HG03159 (cell line): Measurements from ENCODE around the gene ASPSCR1.

Experiments used
- ATAC-seq: cut with Tn5 transposase; IDR thresholded peaks from one replicate; pipeline ENCODE4 v1.9.1; 2021; ENCODE audit warnings: mild to moderate bottlenecking, moderate library complexity; ENCODE audit not compliant: unreplicated experiment

The ASPSCR1 gene

DNA sequence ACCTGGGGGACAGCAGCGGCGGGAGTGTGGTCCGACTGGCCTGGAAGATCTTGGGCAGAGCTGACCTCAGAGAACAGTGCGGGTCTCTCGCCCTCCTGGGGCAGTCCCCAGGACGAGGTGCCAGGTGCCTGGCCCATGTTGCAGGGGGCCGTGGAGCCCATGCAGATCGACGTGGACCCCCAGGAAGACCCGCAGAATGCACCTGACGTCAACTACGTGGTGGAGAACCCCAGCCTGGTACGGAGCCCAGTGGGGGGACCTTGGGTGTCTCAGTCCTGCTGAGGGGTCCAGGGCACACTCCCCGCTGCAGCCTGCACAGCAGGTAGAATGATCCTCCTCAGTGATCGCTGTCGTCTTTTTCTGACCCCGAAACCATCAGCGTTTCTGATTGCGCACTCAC lies 75.7 kb downstream of the ASPSCR1 start:
- no peak for ATAC-seq

DNA sequence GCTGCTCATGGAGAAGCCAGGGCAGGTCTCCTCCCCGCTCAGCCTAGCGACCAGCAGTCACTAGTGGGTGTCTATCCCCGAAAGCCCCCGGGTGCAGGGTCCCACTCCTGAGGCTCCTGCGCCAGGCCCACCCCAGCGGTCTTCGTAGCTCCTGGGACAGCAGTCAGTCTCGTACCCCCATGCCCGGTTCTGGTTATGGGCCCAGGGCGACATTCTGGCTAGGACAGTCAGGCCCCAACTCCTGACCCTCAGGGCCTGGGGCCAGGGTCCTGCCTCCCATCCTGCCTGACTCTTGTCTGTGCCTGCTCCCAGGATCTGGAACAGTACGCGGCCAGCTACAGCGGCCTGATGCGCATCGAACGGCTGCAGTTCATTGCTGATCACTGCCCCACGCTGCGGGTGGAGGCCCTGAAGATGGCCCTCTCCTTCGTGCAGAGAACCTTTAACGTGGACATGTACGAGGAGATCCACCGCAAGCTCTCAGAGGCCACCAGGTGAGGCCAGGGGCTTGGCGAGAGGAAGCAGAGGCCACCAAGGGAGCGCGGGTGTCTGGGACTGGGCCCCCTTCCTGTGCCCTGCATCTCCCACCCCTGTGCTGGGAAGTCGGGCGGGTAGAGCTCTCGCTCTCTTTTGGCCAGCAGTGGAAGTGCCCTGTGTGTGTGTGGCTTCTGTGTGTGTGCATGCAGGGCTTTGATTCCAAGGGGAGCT lies 76.3 kb downstream of the ASPSCR1 start:
- ATAC-seq = no peak

DNA sequence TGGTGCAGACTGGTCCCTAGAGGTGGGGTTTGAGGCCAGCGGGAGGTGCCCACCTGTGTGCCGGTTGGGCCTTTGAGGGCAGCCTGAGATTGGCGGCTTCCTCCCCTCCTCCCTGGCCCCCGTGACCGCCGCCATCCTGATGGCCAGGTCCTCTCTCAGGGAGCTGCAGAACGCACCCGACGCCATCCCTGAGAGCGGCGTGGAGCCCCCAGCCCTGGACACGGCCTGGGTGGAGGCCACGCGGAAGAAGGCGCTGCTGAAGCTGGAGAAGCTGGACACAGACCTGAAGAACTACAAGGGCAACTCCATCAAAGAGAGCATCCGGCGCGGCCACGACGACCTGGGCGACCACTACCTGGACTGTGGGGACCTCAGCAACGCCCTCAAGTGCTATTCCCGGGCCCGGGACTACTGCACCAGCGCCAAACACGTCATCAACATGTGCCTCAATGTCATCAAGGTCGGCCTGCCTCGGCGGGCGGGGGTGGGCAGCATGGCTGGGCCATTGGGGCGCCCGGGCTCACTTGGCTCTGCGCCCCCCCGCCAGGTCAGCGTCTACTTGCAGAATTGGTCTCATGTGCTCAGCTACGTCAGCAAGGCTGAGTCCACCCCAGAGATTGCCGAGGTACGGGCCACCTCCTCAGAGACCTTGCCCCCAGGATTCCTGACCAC lies 77.1 kb downstream of the ASPSCR1 start:
- ATAC-seq = no peak

DNA sequence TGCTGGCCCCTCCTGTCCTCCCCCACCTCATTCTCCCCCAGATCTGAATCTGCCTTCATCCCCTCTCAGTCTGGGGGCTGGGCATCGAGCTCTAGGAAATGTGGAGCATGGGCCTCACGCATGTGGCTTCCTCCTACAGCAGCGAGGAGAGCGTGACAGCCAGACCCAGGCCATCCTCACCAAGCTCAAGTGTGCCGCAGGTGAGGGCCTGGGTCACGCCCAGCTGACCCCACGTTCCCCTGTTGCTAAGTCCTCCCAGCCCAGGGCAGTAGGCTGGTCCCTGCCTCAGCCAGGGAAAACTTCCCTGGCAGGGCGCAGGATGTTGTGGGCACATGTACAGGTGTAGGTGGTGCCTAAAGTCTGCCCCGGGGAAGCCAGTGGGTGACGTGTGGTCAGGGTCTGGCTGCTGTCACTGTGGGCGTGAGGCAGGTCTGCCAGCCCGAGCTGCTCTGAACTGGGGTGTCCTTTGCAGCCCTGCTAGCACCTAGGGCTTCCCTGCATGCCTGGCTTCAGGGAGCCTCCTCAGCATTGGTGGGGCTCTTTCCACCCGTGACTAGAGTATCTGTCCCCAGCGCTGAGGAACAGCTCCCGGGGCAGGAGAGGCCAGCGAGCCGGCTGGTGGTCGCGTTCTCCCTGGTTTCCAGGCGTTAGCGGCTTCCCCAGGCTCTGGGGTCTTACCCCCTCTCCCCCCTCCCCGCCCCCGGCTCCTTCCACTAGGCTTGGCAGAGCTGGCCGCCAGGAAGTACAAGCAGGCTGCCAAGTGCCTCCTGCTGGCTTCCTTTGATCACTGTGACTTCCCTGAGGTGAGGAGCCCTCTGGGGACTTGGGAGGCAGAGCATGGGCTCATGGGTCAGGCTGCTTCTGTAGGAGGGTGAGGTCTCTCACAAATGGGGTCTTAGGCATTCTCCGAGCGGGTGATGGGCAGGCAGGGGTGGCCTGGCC lies 77.9 kb downstream of the ASPSCR1 start:
- no peak for ATAC-seq

DNA sequence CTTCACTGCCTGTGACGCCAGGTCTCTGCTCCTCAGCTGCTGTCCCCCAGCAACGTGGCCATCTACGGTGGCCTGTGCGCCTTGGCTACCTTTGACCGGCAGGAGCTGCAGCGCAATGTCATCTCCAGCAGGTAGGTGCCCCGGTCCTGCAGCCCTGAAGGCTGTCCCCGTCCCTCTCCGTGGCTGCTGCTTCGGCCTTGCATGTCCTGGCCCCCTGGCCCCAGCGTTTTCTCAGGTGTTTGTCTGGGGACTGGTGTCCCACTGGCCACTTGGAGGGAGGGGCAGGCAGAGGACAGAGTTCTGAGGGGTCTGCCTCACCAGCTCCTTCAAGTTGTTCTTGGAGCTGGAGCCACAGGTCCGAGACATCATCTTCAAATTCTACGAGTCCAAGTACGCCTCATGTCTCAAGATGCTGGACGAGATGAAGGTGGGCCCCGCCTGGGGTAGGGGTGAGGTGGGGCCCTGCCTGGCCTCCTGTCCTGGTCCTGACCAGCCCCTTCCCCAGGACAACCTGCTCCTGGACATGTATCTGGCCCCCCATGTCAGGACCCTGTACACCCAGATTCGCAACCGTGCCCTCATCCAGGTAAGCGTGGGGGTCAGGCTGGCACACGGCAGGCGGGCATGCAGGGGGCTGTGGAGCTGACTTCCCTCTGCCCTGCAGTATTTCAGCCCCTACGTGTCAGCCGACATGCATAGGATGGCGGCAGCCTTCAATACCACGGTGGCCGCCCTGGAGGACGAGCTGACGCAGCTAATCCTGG lies 78.7 kb downstream of the ASPSCR1 start:
- no peak for ATAC-seq

DNA sequence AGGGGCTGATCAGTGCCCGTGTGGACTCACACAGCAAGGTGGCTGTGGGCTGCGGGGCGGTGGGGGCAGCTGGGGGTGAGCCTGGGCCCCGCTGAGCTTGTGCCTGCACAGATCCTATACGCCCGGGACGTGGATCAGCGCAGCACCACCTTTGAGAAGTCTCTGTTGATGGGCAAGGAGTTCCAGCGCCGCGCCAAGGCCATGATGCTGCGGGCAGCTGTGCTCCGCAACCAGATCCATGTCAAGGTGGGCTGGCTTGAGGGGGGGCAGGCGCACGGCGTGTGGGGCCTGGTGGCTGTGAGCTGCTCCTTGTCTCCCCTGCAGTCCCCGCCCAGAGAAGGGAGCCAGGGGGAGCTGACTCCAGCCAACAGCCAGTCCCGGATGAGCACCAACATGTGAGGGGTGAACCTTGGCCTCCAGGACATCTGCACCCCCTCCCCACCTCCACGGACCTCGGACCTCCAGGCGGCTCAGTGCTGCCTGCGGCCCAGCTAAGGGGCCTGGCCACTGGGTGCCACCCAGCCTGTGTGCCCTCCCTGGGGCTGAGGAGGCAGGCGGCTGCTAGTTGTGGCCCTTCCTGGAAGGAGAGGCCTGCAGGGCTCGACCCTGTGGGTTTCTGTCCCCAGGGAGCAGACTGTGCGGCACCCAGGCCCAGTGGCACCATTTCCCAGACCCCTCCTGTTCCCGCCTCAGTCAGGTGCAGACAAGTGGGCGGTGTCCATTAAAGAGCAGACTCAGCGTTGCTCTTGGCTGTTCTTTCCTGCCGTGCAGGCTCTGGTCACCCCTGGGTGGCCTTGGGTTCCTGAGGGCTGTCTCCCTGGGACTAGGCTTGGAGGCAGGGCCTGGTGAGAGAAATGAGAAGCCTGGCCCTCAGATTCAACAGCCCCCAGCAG lies 79.5 kb downstream of the ASPSCR1 start:
- ATAC-seq = no peak

DNA sequence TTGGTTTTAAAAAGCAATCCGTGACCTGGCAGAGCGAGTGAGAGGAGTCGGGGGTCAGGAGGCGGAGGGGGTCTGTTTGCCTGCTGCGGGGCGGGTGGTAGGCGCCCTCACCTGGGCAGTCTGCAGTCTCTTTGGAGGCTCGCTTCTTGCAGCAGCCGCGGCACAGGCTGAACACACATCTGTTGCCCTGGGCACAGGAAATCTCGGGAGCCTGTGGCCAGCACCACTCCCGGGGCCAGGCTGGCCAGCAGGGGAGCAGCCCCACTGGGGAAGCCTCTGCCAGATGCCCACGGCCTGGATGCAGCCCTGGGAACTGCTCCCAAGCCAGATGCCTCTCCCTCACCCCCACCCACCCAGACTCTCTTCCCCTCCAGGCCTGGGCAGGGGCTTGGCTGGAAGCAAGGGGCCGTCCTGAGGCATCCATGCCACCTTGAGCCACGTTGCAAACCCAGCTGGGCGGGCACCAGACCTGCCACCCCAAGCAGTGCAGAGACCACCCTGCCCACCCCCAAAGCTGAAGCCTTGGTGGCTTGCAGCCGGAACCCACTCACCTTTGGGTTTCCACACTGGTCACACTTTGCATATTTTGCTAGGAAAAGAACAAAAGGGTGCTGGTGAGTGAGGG lies 80.9 kb downstream of the ASPSCR1 start:
- no peak for ATAC-seq

DNA sequence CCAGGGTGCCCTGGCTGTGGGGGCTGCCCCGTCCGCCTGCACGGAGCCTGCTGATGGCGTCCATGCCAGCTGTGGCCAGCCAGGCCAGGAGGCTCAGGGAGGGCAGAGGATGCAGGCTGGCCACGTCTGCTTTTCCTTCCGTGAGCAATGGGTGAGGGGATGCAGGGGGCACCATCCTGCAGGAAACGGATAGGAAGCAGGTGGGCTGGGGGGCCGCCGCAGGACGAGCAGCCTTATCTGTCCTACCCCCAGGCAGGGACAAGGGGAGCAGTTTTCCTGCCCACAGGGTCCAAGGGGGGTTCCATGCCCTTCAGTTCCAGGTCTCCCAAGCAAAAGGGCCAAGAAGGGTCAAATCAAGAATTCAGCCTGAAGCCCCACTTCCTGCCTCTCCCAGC lies 81.4 kb downstream of the ASPSCR1 start:
- ATAC-seq = no peak

DNA sequence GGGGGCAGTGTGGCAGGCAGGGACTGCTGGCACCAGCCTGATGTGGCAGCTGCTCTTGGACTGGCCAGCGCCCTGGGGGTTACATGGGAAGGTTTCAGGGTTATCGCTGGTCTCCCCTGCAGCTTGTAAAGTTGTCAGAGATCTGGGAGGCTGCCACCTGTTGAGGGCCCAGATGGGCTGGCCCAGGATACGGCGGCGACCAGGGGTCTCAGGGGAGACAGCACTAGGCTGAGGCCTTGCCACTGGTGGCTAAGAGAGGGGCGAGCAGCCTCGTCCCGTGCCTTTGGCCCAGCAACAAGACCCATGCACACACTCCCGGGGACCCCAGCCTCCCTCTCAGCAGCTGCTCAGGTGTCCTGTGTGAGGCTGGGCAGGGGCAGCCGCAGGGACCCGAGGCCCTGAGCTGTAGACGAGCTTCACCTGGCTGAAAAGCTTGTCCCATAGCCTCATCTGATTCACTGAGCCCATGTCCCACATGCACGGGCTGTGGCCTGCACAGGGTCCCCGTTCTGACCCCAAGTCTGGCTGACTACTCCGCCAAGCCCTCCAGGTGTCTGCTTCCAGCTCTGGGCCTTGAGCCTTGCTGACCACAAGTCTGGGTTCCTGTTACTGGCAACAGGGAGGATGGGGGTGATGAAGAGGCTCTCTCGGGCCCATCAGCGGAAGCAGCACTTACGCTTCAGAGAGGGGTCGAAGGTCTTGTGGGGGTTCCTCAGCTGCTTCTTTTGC lies 82.0 kb downstream of the ASPSCR1 start:
- ATAC-seq = no peak

DNA sequence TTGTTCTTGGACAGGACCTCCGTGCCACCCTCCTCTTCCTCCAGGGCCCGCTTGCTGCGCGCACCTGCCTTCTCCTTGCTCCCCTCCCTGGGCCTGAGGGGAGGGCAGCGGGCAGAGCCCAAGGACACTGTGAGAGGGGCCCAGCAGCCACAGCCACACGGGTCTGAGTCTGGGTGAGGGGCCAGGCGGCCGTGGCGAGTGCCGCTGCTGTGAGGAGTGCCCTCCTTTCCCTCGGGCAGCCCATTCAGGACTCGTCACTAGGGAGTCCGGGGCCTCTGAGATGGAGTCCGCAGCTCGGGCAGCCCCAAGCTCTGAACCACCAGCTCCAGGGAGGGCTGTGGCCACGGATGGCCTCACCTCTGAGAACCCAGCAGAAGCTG lies 82.6 kb downstream of the ASPSCR1 start:
- ATAC-seq = no peak

DNA sequence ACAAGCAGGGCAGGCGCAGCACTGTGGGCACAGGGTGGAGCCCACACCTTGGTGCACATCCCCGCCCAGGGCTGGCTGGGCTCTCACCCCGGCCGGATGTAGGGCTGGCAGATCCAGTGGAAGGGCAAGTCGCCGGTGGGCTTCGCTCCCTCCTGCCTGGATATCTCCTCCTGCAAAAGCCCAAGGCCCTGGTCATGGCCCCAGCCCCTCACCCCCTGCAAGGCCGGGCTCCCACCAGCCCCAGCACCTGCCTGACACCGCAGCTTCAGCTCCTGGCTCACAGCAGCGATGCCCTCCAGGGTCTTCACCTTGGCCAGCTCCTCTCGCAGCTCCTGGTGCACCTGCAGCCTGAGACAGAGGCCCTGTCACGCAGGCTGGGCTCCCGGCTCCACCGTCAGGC lies 83.2 kb downstream of the ASPSCR1 start:
- ATAC-seq = no peak

DNA sequence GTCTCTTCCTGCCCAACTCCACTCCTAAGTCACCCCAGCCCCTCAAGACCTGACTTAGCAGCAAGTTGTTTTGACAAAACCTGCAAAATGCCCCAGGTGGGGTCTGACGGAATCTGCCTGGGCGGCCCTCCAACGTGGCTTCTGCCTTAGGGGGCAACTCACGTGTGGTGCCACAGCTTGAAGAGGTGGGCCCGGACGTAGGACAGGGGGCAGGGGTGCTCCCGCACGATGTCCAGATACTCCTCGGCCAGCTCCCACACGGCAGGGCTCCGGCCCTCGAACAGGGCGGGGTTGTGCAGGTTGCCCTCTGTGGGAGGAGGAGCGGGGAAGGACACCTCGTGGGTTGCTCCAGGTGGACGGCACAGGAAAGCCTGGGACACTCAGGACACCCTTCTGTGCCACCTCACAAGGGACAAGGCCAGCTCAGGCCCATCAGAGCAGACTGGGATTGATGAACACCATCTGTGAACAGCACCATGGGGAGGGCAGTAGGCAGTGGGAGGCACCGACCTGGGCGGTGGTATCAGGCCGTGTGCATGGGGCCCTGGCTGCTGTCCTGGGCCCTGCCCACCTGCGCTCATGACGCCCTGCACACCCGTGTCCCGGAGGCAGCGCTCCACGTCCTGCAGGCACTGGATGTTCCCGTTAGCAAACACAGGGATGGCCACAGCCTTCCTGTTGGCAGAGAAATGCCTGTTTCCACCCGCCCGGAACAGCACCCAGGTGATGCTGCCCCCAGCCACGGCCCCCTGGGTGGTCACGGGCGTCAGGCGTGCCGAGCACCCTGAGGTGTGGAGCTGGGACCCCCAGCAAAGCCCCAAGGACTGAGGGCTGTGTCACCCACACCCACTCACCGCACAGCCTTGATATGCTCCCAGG lies 83.9 kb downstream of the ASPSCR1 start:
- no peak for ATAC-seq

DNA sequence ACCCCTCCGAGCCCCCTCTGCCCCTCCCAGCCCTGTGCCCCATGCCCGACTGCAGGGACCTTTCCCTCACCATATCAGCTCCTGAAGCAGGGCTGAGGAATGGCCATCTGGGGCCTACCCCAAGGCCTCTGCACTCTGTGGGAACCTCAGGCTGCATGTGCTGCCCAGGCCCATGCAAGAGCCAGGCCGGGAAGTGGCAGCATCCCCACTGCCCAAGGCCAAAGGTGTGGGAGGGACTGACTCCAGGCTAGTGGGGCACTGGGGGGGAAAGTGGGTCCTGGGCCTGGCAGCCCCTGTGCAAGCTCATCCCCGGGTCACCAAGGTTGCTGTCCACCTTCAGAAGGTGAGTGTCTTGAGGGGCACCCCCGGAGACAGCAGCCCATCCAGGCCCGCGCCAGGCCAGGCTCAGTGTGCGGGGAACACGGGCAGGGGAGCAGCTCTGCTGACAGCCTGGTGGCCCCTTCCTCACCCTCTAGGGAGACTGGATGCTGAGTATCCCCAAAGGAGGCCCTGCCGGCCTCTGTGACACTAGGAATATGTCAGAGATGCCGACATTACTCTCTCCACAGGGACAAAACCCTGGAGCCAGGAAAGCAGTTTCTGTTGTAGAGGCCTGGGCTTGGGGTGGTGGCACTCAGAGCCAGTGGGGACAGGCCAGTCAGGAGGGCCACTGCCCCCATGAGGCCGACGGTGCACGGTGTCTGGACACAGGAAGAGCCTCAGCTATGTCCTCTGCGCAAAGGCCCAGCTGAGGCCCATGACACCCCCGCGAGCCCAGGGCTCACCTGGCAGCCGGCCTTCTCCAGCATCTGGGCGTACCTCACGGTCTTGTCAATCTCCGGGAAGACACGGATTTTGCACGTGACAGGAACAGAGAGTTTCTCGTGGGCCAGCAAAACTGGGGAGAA lies 84.9 kb downstream of the ASPSCR1 start:
- ATAC-seq = no peak

DNA sequence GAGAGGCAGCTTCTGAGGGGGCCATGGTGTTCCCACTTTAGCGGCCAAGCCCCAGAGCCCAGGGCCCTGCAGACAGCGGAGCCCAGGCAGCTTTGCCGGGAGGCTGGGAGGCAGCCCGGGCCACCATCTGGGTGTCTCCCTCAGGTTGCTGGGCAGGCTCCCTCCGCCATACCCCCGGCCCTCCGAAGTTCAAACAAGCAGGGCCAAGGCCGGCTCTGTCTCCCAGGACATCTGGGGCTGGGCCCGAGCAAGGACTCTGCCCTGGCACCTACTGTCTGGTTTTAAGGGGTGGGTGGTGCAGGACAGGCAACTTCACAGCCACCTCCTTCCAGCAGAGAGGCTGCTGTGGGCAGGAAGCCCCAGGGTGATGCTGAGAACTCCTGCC lies 85.5 kb downstream of the ASPSCR1 start:
- ATAC-seq = no peak

DNA sequence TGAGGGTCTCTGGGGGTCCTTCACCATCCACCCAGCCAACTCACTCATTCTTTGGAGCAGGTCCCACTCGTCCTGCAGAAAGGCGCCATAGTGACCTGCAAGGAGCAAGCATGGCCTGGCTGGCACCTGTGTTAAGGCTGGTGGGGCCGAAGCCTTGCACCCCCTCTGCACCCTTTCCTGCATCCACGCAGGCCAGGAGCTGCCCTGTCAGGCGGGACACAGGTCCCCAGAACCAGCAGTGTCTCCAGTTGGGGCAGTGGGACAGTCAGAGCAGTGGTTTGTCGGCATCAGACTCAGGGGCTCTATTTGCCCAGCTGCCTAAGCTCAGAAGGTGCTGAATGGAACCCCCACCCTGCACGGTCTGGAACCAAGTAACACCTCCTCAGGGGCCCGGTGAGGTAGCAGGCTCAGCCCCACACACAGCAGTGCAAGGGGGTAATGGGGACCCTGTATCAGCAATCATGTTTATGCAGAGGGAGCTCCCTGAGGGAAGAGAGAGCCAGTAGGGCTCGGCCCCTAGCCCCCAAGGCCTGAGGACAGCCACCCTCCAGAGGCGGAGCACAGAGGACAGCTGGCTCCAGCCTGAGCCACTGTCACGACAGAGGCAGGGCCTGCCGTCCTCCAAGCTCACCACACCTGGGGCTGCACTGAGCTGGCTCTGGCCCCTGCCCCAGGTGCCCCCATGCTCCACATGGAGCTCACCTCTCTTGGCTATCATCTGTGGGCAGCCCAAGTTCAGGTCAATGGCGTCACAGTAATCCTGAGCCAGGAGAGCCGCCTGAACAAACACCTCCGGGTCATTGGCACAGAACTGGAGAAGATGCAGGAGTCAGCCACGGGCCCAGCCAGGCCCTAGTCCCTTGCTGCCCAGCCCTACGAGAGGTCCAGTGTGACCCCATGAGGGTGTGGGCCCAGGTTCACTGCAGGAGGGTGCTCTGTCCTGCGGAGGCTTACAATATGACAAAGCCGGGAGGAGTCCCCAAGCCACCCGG lies 86.3 kb downstream of the ASPSCR1 start:
- no peak for ATAC-seq
